Endothelial cell of hepatic sinusoid (primary cell): Measurements from ENCODE around the gene NDE1.

Experiments used
- in situ Hi-C: cut with HindIII; loops from 2 replicates; pipeline ENCODE4 v1.10.0; 2017; ENCODE audit warnings: low sequenced_read_pairs

NDE1 gene

DNA sequence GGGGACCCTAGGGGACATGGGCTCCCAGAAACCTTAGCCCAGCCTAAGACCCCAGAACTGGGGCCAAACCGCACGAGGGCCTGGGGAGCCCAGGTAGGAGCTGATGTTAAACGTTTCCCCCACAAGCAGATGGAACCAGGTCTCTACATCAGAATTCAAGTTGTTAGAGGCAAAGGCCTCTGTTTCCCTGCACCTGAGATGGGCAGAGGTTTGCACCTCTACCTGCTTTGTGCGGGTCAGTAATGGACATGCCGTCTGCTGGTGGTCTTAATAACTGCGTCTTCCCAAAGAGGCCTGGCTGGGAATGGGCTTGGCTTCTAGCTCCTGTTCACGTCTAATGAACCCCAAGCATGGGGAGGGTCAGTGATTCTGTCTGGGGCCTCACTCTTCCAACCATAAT, 79.1 kb downstream of the NDE1 start:
- in situ Hi-C loops = no loop called here

DNA sequence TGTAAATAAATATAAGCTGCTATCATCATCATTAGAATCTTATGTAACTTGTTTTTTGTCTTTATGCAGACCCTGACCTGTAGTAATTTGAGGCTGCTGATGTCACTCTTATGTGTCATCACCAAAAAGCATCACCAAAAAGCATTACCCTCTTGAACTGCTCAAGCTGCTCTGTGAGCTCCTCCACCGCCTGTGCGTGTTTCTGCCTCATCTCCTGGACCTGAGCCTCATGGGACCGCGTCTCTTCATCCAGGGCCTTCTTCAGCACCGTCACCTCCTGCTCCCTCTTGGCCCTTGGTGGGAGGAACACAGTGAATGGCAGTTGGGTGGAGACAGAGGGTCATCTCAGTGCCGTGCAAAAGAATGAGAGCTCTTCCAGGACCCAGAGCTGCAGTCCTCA, 82.4 kb downstream of the NDE1 start:
- in situ Hi-C loops = loop anchor here (5.0 kb wide), 1 partner anchor 50 kb away; no protein-coding TSS in a partner anchor

DNA sequence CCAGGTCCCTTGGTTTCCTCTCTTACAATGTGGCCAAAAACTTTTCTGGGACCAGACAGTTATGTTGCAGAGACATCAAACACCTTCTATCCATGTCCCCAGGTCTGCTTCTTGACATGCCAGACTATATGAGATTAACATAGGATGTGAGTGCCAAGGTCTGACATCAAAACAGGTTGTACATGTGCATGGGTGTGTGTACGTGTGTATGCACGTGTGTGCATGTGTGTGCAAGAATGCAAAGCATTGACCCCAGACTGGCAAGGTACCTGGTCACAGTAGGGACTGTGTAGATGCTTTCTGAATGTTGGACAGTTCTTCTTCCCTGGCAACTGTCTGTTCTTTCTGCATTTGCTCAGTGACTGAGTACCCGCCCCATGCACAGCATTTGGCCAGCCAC, 85.6 kb downstream of the NDE1 start:
- in situ Hi-C loops = no loop called here

DNA sequence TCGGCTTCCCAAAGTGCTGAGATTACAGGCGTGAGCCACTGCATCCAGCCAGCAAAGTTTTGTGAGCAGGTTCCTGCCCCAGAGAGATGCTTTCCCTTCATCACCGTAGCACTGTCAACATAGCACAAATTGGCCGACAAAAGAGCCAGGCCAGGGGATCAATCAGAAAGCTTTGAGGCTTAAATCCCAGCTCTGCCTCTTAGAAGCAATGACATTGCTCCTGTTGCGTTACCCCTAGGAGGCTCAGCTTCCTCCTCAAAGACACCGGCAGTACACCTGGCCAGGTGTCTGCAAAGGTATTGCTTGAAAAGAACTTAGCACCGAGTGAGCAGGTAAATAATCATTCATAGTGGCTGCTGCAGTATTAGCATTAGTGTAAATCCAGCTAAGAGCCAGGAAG, 86.5 kb downstream of the NDE1 start:
- in situ Hi-C loops = no loop called here

DNA sequence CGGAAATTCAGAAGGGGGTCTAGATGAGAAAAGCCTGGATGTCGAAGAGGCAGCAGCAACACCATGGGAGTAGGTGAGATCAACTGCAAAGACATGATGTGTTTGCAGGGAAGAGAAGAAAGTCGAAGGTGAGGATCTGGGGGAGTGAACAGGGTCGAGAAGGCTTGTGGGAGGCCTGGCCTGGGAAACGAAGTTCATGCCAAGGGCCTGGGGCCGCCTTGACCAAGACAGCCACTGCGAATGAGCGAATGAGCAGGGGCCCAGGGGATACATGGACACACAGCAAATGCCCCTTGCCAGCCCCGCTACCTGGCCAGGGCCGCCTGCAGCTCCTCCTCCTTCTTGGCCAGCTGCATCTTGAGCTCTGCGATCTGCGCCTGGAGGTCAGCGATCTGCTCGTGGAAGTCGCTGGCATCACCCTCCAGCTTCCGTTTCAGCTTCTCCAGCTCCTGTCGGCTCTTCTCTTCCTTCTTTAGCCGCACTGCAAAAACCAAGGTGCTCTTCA, 87.1 kb downstream of the NDE1 start:
- in situ Hi-C loops = no loop called here

DNA sequence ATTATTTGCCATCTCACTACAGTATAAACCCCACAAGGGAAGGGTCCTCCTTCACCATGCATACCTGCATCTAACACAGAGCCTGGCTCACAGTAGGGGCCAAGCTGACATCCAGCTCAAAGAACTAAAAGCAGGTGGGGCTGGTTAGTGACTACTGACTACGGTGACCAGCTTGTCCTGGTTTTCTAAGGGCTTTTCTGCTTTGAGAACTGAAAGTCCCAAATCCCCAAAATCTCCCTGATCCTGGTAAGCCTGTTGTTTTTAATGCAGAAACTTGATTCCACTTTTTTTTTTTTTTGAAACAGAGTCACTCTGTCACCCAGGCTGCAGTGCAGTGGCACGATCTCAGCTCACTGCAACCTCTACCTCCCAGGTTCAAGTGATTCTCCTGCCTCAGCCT, 89.4 kb downstream of the NDE1 start:
- in situ Hi-C loops = no loop called here

DNA sequence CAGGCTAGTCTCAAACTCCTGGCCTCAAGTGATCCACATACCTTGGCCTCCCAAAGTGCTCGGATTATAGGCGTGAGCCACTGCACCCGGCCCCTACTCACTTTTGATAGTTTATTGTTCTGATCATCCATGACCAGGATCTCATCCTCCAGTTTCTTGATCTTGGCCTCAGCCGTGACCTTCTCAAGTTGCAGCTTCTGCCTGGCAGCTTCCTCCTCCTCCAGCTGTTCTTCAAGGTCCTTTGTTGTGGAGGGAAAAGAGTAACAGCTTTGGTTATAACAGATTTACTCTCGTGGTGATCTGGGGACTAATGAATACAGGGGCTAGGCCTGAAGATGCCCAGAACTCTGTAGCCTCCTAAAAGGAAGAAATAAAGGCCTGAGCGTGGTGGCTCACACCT, 89.9 kb downstream of the NDE1 start:
- in situ Hi-C loops = no loop called here

DNA sequence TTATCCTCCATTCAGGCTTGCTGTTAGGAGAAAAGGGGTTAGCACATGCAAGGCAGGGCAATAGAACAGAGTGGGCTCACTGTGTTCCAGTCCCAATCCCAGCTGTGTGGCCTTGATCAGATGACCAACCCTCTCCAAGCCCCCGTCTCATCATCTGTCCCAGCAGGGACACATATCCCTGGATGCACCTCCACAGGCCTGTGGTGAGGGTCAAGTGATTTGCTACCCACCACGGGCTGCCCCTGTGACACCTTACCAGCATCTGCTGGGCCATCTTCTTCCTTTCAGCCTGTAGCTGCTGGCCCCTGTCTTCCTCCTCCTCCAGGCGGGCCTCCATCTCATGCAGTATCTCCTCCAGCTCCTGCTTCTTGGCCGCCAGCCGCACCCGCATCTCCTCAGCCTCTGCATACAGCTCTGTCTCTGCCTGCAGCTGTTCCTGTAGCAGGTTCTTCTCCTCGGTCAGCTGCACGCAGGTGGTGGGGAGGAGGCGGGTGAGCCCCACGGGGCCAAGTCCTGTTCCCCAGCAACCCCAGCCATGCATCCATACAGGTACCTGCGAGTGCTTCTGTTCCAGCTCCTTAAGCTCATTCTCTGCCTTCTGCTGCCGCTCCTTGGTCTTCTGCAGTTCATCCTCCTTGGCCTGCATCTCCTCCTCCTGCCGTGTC, 91.3 kb downstream of the NDE1 start:
- in situ Hi-C loops = no loop called here

DNA sequence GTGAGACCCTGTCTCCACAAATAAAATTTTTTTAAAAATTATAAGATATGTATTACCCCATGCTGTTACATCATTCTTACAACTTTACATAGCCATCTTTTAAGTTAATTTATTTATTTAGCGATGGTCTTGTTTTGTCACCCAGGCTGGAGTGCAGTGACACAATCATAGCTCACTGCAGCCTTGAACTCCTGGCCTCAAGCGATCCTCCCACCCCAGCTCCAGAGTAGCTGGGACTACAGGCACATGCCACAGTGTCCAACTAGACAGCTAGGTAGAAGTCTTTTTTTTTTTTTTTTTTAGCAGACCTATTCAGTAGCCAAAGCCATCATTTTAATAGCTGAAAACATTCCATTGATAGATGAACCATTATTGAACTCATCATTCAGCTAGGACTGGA, 92.7 kb downstream of the NDE1 start:
- in situ Hi-C loops = no loop called here

DNA sequence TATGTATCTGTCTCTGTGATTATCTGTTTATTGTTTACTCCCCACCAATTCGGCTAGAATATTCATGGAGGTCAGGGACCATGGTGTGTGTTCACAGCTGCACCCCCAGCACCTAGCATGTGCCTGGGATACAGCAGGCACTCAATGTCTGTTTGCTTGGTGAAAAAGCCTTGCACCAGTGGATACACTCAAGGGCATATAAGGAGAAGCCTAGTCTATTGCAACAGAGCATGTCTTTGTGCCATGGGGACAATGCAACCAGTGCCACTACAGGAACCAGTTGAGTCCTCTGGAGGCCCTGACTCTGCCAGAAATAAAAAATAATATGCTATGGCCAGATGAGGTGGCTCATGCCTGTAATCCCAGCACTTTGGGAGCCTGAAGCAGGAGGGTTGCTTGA, 93.6 kb downstream of the NDE1 start:
- in situ Hi-C loops = no loop called here

DNA sequence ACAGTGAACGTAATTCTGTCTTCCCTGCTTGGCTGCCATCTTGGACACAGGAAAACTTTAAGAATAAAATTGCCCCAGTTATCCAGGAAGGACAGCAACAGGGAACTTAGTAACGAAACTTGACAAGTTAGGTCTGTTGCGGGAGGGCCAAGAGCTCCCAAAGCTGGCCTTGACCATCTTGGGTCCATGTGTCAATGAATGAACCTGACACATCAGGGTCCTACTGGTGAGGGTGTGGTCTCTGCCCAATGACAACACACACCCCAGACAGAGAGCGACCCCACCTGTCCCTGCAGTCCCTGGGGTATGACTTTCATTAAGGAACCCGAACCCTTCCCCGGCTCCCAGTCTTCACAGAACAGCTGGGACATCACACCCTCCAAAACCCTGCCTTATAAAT, 96.3 kb downstream of the NDE1 start:
- in situ Hi-C loops = no loop called here

DNA sequence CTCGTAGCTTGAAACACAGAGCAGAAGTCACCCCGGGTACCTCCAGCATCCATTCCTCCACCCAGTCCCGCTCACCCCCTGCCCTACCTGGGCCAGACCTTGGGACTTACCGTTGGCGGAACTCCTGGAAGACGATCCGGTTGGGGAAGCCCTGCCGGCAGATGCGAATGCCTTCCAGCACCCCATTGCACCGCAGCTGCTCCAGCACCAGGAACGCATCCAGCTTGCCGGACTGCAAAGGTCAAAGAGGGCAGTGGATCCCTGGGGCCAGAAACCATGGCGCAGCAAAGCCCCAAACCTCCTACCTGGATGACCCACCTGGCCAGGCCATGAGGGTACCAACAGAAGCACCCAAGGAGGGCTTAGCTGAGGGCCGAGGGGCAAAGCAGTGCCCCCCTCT, 97.9 kb downstream of the NDE1 start:
- in situ Hi-C loops = no loop called here

DNA sequence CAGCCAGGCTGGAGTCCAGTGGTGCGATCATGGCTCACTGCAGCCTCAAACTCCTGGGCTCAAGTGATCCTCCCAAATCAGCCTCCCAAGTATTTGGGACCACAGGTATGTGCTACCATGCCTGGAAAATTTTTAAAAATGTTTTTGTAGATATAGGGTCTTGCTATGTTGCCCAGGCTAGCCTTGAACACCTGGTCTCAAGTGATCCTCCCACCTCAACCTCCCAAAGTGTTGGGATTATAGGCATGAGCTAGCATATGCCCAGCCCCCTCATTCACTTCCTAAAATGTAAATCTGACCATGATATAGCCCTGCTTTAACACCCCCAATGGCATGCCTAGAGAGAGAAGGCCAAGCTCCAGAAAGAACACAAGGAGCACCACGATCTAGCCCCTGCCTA, 98.6 kb downstream of the NDE1 start:
- in situ Hi-C loops = no loop called here

DNA sequence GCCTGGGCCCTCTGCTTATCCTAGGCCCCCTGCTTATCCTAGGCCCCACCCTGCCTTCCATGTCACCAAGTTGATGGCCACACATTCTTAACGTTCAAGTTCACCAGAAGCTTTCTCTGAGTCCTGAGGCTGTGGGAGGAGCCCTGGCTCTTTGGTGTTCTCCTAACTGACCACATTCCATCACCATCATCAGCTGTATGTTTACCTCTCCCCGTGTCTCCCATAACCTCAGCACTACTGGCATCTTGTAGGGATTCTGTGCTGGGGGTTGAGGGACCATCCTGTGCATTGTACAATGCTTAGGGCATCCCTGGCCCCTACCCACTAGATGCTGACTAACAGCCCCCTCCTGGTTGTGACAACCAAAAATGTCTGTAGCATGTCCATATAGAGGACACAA, 99.3 kb downstream of the NDE1 start:
- in situ Hi-C loops = no loop called here

DNA sequence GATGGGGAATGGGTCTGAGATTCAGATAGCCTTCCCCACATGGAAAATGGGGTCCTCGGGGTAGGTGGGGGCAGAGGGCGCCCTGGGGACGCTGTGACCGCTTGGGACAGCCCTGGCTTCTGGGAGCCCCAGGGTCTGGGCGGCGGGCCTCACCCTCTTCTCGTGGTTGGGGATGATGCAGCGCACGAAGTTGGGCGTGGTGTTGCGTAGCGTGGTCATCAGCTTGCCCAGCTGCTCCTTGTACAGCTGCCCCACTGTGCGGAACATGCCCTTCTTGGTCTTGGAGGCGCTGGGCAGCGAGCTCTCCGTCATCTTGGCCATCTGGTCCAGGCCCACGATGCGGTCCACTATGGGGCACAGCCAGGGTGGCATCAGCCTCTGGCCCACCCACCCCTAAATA, 99.9 kb downstream of the NDE1 start:
- in situ Hi-C loops = loop anchor here (5.0 kb wide), 1 partner anchor 412 kb away; no protein-coding TSS in a partner anchor

DNA sequence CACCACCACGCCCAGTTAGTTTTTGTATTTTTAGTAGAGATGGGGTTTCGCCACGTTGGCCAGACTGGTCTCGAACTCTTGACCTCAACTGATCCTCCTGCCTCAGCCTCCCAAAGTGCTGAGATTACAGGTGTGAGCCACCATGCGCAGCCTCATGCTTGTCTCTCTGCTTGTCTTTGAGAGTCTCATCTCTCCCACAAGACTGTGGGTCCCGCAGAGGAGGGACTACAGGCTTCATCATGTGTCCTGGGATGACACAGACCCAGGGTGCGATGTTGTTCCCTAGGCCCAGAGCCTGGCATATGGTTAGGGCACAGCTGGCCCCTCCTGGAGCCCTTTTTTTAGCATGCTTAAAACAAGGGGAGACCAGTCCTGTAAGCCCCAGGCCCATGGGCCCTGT, 101.9 kb downstream of the NDE1 start:
- in situ Hi-C loops = loop anchor here (5.0 kb wide), 1 partner anchor 410 kb away; no protein-coding TSS in a partner anchor

DNA sequence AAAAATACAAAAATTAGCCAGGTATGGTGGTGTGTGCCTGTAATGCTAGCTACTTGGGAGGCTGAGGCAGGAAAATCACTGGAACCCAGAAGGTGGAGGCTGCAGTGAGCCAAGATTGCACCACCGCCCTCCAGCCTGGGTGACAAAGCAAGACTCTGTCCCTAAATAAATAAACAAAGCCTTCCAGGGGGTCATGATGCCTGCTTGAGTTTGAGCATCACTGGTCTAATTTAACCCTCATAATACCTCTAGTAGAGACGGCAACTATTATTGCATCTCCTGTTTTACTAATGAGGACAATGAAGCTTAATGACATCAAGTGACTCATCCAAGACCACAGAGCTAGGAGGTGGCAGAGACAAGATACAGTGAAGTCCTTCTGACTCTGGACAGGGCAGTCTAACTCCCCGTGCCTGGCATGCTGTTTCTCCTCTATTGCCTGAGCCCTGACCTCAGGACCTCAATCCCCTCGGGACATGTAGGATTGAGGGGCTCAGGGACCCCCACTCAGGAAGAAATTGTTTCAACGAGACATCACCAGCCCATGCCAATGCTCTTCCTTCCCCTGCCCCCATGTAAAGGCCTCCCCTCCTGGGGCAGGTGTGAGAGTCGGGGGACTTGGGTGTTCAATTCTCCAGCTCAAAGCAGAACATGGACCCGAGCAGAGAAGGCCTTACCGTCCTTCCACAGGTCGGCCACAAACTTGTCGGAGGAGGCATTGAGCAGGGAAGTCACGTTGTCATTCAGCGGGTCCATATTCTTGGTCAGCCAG, 102.9 kb downstream of the NDE1 start:
- in situ Hi-C loops = loop anchor here (5.0 kb wide), 1 partner anchor 409 kb away; no protein-coding TSS in a partner anchor

DNA sequence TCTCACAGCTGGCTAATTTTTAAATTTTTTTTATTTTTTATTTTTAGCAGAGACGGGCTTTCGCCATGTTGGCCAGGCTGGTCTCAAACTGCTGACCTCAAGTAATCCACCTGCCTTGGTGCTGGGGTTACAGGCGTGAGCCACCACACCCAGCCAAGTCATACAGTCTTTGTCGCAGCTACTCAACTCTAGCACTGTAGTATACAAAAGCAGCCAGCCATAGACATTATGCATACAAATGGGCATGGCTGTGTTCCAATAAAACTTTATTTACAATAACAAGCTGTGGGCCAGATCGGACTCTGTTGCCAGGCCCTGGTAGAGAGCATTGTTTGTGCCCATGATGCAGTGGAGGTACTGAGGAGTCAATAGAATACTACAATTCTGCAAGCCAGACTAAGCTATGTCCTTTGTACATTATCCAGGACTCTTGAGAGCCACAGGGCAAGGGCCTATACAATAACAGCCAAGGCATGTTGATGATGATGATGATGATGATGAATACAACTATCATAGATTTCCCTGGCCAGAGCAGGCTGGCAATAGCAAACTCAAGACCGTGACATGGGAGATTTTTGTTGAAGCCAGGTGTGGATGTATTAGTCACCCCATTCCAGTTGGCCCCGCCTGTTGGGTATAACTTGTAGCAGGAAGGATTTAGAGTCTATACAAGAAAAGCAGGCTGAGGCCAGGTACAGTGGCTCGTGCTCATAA, 104.9 kb downstream of the NDE1 start:
- in situ Hi-C loops = loop anchor here (5.0 kb wide), 1 partner anchor 407 kb away; no protein-coding TSS in a partner anchor

DNA sequence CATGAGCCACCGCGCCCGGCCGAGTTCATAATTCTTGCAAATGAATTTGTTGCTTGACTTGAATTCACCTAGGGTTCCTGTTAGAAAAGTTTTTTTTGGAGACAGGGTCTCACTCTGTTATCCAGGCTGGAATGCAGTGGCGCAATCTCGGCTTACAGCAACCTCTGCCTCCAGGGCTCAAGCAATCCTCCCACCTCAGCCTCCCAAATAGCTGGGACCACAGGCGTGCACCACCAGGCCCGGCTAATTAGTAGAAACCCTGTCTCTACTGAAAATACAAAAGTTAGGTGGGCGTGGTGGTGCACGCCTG, 107.0 kb downstream of the NDE1 start:
- in situ Hi-C loops = no loop called here

DNA sequence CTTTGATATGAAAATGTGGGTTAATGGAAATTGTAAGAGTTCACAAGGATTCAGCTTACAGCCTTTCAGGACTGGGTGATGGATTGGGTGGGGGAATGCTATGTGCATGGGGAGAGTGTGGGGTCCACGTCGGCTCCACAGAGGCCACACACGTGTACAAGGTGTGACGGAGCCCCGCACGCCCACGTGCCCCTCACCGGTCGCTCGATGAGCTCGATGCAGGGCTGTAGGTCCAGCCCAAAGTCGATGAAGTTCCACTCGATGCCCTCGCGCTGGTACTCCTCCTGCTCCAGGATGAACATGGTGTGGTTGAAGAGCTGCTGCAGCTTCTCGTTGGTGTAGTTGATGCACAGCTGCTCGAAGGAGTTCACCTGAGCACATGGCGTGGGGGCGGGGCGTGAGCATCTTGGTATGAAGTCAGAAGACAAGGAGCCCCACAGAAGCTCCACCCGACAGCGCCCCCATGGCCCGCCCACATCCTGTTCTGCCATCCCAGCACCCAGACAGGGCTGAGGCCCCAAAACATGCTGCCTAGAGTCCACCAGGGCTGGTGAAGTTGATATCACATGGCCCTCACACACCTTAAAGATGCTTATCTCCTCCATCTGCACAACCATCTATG, 107.7 kb downstream of the NDE1 start:
- in situ Hi-C loops = no loop called here

DNA sequence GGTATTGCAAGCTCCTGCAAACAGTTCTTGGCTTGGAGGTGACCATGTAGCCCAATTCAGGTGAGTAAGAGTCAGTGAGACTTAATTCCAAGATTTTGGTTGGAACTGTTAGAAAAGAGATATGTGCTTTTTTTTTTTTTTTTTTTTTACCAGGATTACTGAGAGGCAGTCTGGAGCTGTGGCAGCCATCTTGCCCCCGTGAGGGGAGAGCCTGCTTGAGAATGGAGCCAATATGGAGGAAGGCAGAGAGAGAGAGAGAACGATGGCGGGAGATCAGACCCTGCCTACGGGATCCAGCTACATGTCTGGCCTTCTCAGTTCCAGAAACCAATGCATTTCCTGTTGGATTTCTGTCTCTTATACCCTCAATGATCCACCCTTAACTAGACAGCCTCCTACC, 109.0 kb downstream of the NDE1 start:
- in situ Hi-C loops = no loop called here
